Muscle layer of duodenum (tissue), 2 donors: ENCODE results near the gene ACACB.

Experiments
- H3K27ac ChIP-seq: one replicate; pipeline ENCODE4 v1.7.0; 2013; ENCODE audit warnings: mild to moderate bottlenecking, low read length
- H3K27me3 ChIP-seq: one replicate; pipeline ENCODE4 v1.7.0; 2013; ENCODE audit warnings: low read depth, mild to moderate bottlenecking, control low read depth, low read length
- H3K36me3 ChIP-seq, 2 donors: one replicate each; pipeline ENCODE4 v1.7.0; 2013; ENCODE audit warnings: low read length in 2 of 2, control low read depth in 1 of 2, mild to moderate bottlenecking in 1 of 2; ENCODE audit not compliant: insufficient read depth in 2 of 2, control insufficient read depth in 1 of 2
- H3K4me1 ChIP-seq, 2 donors: one replicate each; pipeline ENCODE4 v1.7.0; 2013; ENCODE audit warnings: low read length in 2 of 2, mild to moderate bottlenecking in 2 of 2, control low read depth in 1 of 2, moderate library complexity in 1 of 2; ENCODE audit not compliant: insufficient read depth in 2 of 2, control insufficient read depth in 1 of 2
- H3K4me3 ChIP-seq, 2 donors: one replicate each; pipeline ENCODE4 v1.7.0; 2013; ENCODE audit warnings: low read length in 2 of 2, low read depth in 1 of 2, mild to moderate bottlenecking in 1 of 2
- H3K9me3 ChIP-seq, 2 donors: one replicate each; pipeline ENCODE4 v1.7.0; 2013; ENCODE audit warnings: low read length in 2 of 2, control low read depth in 1 of 2, mild to moderate bottlenecking in 1 of 2; ENCODE audit not compliant: control insufficient read depth in 1 of 2
- donor health status: healthy.

ACACB gene

GRCh38 chr12:109178532-109178931 is 62.1 kb downstream of the ACACB start:
- H3K36me3 ChIP-seq: peaks cover 30 to 58% of the 10 kb centered on the region in 2 donors
- H3K27ac ChIP-seq: no peak overlapping the region
- H3K4me3 ChIP-seq: no peak overlapping the region
- H3K27me3 ChIP-seq: no peaks in the 10 kb centered on the region
- H3K4me1 ChIP-seq: no peaks in the 10 kb centered on the region
- H3K9me3 ChIP-seq: no peaks in the 10 kb centered on the region

GRCh38 chr12:109179927-109180326 is 63.5 kb downstream of the ACACB start:
- H3K36me3 ChIP-seq: peaks cover 25 to 61% of the 10 kb centered on the region in 2 donors
- no peaks in the 10 kb centered on the region for H3K9me3 ChIP-seq
- no peaks in the 10 kb centered on the region for H3K27me3 ChIP-seq
- H3K4me3 ChIP-seq: no peak overlapping the region
- H3K4me1 ChIP-seq: no peaks in the 10 kb centered on the region
- no peak overlapping the region for H3K27ac ChIP-seq

GRCh38 chr12:109182041-109182839 is 65.9 kb downstream of the ACACB start:
- no peak overlapping the region for H3K27ac ChIP-seq
- H3K36me3 ChIP-seq: peaks cover 26 to 65% of the 10 kb centered on the region in 2 donors

GRCh38 chr12:109185441-109185840 is 69.1 kb downstream of the ACACB start:
- H3K36me3 ChIP-seq: peaks cover 36 to 67% of the 10 kb centered on the region in 2 donors
- H3K27me3 ChIP-seq: no peaks in the 10 kb centered on the region
- no peak overlapping the region for H3K27ac ChIP-seq
- H3K4me3 ChIP-seq: no peak overlapping the region
- no peaks in the 10 kb centered on the region for H3K9me3 ChIP-seq
- no peaks in the 10 kb centered on the region for H3K4me1 ChIP-seq

More at GRCh38 chr12:109182041-109182839, 65.9 kb downstream of the ACACB start:
- no peak overlapping the region for H3K4me3 ChIP-seq
- no peaks in the 10 kb centered on the region for H3K9me3 ChIP-seq
- H3K27me3 ChIP-seq: no peaks in the 10 kb centered on the region
- no peaks in the 10 kb centered on the region for H3K4me1 ChIP-seq

GRCh38 chr12:109186993-109187653 is 70.7 kb downstream of the ACACB start:
- Histone ChIP-seq H3K9me3 (no peaks in the 10 kb centered on the region), H3K36me3 (peaks cover 43 to 72% of the 10 kb centered on the region in 2 donors)

GRCh38 chr12:109188108-109188712 is 71.8 kb downstream of the ACACB start:
- Histone ChIP-seq H3K9me3 (no peaks in the 10 kb centered on the region), H3K27ac (no peak overlapping the region), H3K27me3 (no peaks in the 10 kb centered on the region), H3K4me3 (no peak overlapping the region), H3K36me3 (peaks cover 43 to 77% of the 10 kb centered on the region in 2 donors), H3K4me1 (no peaks in the 10 kb centered on the region)

More at GRCh38 chr12:109186993-109187653, 70.7 kb downstream of the ACACB start:
- H3K27ac ChIP-seq: no peak overlapping the region
- H3K4me3 ChIP-seq: no peak overlapping the region
- no peaks in the 10 kb centered on the region for H3K4me1 ChIP-seq
- H3K27me3 ChIP-seq: no peaks in the 10 kb centered on the region

GRCh38 chr12:109189291-109189690 is 72.9 kb downstream of the ACACB start:
- Histone ChIP-seq H3K4me3 (no peak overlapping the region), H3K27ac (no peak overlapping the region), H3K9me3 (no peaks in the 10 kb centered on the region), H3K4me1 (no peaks in the 10 kb centered on the region), H3K36me3 (peaks cover 51 to 83% of the 10 kb centered on the region in 2 donors), H3K27me3 (no peaks in the 10 kb centered on the region)

- peaks cover 64 to 86% of the 10 kb centered on the region in 2 donors for H3K36me3 ChIP-seq
Measured at GRCh38 chr12:109191621-109192250, 75.3 kb downstream of the ACACB start.

GRCh38 chr12:109192358-109192757 is 76.0 kb downstream of the ACACB start:
- no peak overlapping the region for H3K27ac ChIP-seq
- H3K36me3 ChIP-seq: peaks cover 61 to 87% of the 10 kb centered on the region in 2 donors
- H3K9me3 ChIP-seq: no peaks in the 10 kb centered on the region
- no peak overlapping the region for H3K4me3 ChIP-seq
- no peaks in the 10 kb centered on the region for H3K4me1 ChIP-seq
- no peaks in the 10 kb centered on the region for H3K27me3 ChIP-seq

More at GRCh38 chr12:109191621-109192250, 75.3 kb downstream of the ACACB start:
- H3K9me3 ChIP-seq: no peaks in the 10 kb centered on the region
- H3K27ac ChIP-seq: no peak overlapping the region
- H3K4me1 ChIP-seq: no peaks in the 10 kb centered on the region
- no peak overlapping the region for H3K4me3 ChIP-seq
- no peaks in the 10 kb centered on the region for H3K27me3 ChIP-seq

GRCh38 chr12:109193896-109194295 is 77.5 kb downstream of the ACACB start:
- Histone ChIP-seq H3K4me3 (no peak overlapping the region), H3K4me1 (no peaks in the 10 kb centered on the region), H3K27me3 (no peaks in the 10 kb centered on the region), H3K36me3 (peaks cover 49 to 78% of the 10 kb centered on the region in 2 donors), H3K27ac (no peak overlapping the region), H3K9me3 (no peaks in the 10 kb centered on the region)

- H3K27ac ChIP-seq: no peak overlapping the region
- H3K36me3 ChIP-seq: peaks cover 45 to 82% of the 10 kb centered on the region in 2 donors
- no peaks in the 10 kb centered on the region for H3K4me1 ChIP-seq
- H3K9me3 ChIP-seq: no peaks in the 10 kb centered on the region
- no peaks in the 10 kb centered on the region for H3K27me3 ChIP-seq
- no peak overlapping the region for H3K4me3 ChIP-seq
Measured at GRCh38 chr12:109196332-109196731, 79.9 kb downstream of the ACACB start.
